ENCODE measurements around the gene TPX2.

Gene TPX2

GRCh38 chr20:31803552-31804291 is 64.6 kb downstream of the TPX2 start:
- no peak overlapping the region for H3K4me3 ChIP-seq (ENCODE audit: low read length)
- DNase-seq (ENCODE audit: low read depth) = no peak
- TF ChIP-seq CTCF (conservative IDR thresholded peaks at IDR 0.05; ENCODE audit: low read length) = no peak

GRCh38 chr20:31806564-31807355 is 67.7 kb downstream of the TPX2 start:
- no peak for DNase-seq (ENCODE audit: low read depth)
- no peak overlapping the region for H3K4me3 ChIP-seq (ENCODE audit: low read length)
- TF ChIP-seq CTCF (conservative IDR thresholded peaks at IDR 0.05; ENCODE audit: low read length) = no peak

- no peak for DNase-seq (ENCODE audit: low read depth)
- H3K4me3 ChIP-seq (ENCODE audit: low read length) = no peak overlapping the region
- TF ChIP-seq CTCF (conservative IDR thresholded peaks at IDR 0.05; ENCODE audit: low read length) = no peak
Measured at GRCh38 chr20:31808481-31808880, 69.4 kb downstream of the TPX2 start.

GRCh38 chr20:31809661-31810060 is 70.6 kb downstream of the TPX2 start:
- TF ChIP-seq CTCF (conservative IDR thresholded peaks at IDR 0.05; ENCODE audit: low read length) = no peak
- no peak overlapping the region for H3K4me3 ChIP-seq (ENCODE audit: low read length)
- DNase-seq (ENCODE audit: low read depth) = no peak

GRCh38 chr20:31811198-31811597 is 72.1 kb downstream of the TPX2 start:
- DNase-seq (ENCODE audit: low read depth) = no peak
- no peak overlapping the region for H3K4me3 ChIP-seq (ENCODE audit: low read length)
- TF ChIP-seq CTCF (conservative IDR thresholded peaks at IDR 0.05; ENCODE audit: low read length) = no peak

GRCh38 chr20:31811796-31812728 is 73.0 kb downstream of the TPX2 start:
- TF ChIP-seq CTCF (conservative IDR thresholded peaks at IDR 0.05; ENCODE audit: low read length) = no peak
- peak; percentile 39 for DNase-seq (ENCODE audit: low read depth)
- no peak overlapping the region for H3K4me3 ChIP-seq (ENCODE audit: low read length)

All from AG10803 (cell line).